Ovary (tissue), 3 donors: ENCODE data around the gene RBFOX2.

Experiments used
- EP300 ChIP-seq: sonication (generic); formaldehyde crosslinking; IDR thresholded peaks from one replicate; pipeline ENCODE4 v1.6.1; 2017; ENCODE audit warnings: antibody characterized with exemption
- POLR2A ChIP-seq: fragments of 450-650 bp; IDR thresholded peaks from one replicate; pipeline ENCODE4 v1.6.1; 2017; ENCODE audit warnings: antibody characterized with exemption, mild to moderate bottlenecking, moderate library complexity
- TF ChIP-seq, protein P1 (sequence below), 3 donors: fragments of 450-650 bp in 2 of 3; fragments of 200-600 bp in 1 of 3; IDR thresholded peaks; one replicate each; pipeline versions ENCODE4 v1.5.1 to v1.8.0; 2016 to 2022; ENCODE audit warnings: antibody characterized with exemption in 3 of 3, mild to moderate bottlenecking in 1 of 3
- donor health status: DM: no; HTN: no; CAD: no.

GRCh38 chr22:35742342-35743100 is 286.1 kb downstream of the RBFOX2 start:
- TF ChIP-seq, protein P1, sequence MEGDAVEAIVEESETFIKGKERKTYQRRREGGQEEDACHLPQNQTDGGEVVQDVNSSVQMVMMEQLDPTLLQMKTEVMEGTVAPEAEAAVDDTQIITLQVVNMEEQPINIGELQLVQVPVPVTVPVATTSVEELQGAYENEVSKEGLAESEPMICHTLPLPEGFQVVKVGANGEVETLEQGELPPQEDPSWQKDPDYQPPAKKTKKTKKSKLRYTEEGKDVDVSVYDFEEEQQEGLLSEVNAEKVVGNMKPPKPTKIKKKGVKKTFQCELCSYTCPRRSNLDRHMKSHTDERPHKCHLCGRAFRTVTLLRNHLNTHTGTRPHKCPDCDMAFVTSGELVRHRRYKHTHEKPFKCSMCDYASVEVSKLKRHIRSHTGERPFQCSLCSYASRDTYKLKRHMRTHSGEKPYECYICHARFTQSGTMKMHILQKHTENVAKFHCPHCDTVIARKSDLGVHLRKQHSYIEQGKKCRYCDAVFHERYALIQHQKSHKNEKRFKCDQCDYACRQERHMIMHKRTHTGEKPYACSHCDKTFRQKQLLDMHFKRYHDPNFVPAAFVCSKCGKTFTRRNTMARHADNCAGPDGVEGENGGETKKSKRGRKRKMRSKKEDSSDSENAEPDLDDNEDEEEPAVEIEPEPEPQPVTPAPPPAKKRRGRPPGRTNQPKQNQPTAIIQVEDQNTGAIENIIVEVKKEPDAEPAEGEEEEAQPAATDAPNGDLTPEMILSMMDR (IDR thresholded peaks at IDR 0.05), result no peak
- TF ChIP-seq POLR2A (no peak), EP300 (no peak)
